SU-DHL-6 (cell line): Measurements from ENCODE around the gene MAP10.

ENCODE experiments used
- CTCF ChIP-seq: fragments of 200-600 bp; sonication (generic); IDR thresholded peaks from one replicate; pipeline ENCODE4 v1.5.1; 2017; ENCODE audit warnings: antibody characterized with exemption, mild to moderate bottlenecking, low read length, moderate library complexity; ENCODE audit not compliant: insufficient read depth, poor library complexity, severe bottlenecking
- EZH2phosphoT487 ChIP-seq: fragments of 200-600 bp; sonication (generic), shearing (Covaris generic); conservative IDR thresholded peaks from 2 replicates; pipeline ENCODE4 v1.6.1; 2018; ENCODE audit warnings: mild to moderate bottlenecking, antibody characterized with exemption, low read length, moderate library complexity, mixed read lengths

GRCh38 chr1:232776526-232777106 is 28.6 kb upstream of the MAP10 start:
- no peak for TF ChIP-seq CTCF
- TF ChIP-seq EZH2phosphoT487: no peak
